ENCODE measurements around the gene PPP1R16B. TPM values are rescaled to one million over a fixed set of nuclear protein-coding genes. Genes with fewer than 3 reads are reported as not detected.

Gene PPP1R16B
- total and polyA plus RNA-seq, 2 of the 8 experiments (the other 6 are each of a cell fraction or from before 2014, with no cell fraction given): 2.6 to 8.9 TPM

DNA sequence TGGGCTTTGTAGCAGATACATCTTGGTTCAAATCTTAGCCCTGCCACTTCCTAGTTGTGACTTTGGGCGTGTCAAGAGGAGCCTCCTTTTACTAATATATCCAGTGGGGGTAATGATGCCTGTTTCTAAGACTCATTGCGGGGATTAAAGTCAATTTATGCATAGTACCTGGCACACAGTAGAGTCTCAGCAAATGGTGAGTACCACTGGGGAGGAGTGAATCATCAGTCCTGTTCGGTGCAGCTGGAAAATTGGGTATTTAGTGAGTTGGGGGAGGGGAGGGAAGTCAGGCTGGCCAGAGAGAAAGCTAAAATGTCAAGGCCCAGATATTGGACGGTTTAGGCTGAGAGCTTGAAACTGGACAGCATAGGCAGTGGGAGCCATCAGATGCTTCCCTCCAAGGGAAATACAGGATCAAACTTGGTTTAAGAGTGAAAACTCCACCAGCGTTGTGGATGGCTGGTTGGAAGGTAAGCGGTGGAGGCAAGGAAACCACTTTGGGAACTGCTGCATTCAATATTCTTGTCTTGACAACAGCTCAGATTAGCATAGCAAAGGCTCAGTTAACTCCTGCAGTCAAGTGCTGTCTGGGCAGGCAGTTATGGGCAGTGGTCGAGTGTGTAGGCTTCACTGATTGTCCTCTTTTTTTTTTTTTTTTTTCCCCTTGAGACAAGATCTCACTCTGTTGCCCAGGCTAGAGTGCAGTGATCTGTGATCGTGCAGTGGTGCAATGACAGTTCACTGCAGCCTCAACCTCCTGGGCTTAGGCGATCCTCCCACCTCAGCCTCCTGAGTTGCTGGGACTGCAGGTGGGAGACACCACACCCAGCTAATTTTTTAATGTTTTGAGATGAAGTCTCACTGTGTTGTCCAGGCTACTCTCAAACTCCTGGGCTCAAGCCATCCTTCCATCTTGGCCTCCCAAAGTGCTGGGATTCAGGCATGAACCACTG is 12.9 kb downstream of the PPP1R16B start:
- no peaks in the 10 kb centered on the region for H3K9me3 ChIP-seq (ENCODE audit: insufficient read depth in 2 of 2, low read depth in 1 of 2, low read length in 1 of 2)
- DNase-seq (ENCODE audit: low read depth in 1 of 2, low spot score in 2 of 2): no peak

More for the DNA sequence above, 12.9 kb downstream of the PPP1R16B start:
- H2BK120ac ChIP-seq (replicated peaks; ENCODE audit: low read depth, low read length): no peak overlapping the region
- FAIRE-seq: no peak
- peaks cover 2 to 12% (median 4%) of the 10 kb centered on the region in 4 experiments for H3K4me1 ChIP-seq (replicated peaks in 1 of 4; ENCODE audit: control insufficient read depth in 3 of 4, insufficient read depth in 4 of 4, low read length in 3 of 4)
- H4K20me1 ChIP-seq (replicated peaks in 1 of 2; ENCODE audit: control insufficient read depth in 1 of 2, insufficient read depth in 2 of 2, low read length in 2 of 2): no peaks in the 10 kb centered on the region
- 76% methylated on average over 9 of the region's 9 CpGs; no CpG with 5 or more reads in 1 of the 2 experiments for WGBS, 2 experiments (ENCODE audit: extremely low coverage in 1 of 2, insufficient coverage in 1 of 2, insufficient read length in 1 of 2, insufficient replicate concordance in 2 of 2, low coverage in 1 of 2, low lambda C conversion rate in 2 of 2, missing lambda C conversion rate in 1 of 2)
- H3K36me3 ChIP-seq (ENCODE audit: control insufficient read depth in 2 of 4, insufficient read depth in 4 of 4, low read length in 3 of 4): no peaks in the 10 kb centered on the region
- H3K79me2 ChIP-seq (ENCODE audit: control insufficient read depth in 1 of 2, insufficient read depth in 2 of 2, low read length in 2 of 2): no peaks in the 10 kb centered on the region; a peak in 1 of 4 replicates
- ChIA-PET POLR2A (ENCODE audit: partially characterized antibody) (interaction anchor here (0.6 to 1.8 kb wide), 5 partner anchors 10 to 203 kb away, joined by 3 to 5 read pairs (median 4); partner anchors contain the start of gene PPP1R16B), CTCF (ENCODE audit: partially characterized antibody) (interaction anchor here (0.7 to 3.4 kb wide), 4 partner anchors 8 to 450 kb away, joined by 3 to 14 read pairs (median 4); no protein-coding TSS in a partner anchor)
- no peak overlapping the region for H3K56ac ChIP-seq (replicated peaks; ENCODE audit: insufficient read length, low read depth, low read length)
- H2BK5ac ChIP-seq (ENCODE audit: low read depth, low read length): peak overlapping the region; percentile 17; the same call in 1 of the 2 replicates
- H2AFZ ChIP-seq (ENCODE audit: low read length): no peak overlapping the region
- no peaks in the 10 kb centered on the region for H3K23me2 ChIP-seq (ENCODE audit: low read depth, low read length)
- TF ChIP-seq NANOG (IDR thresholded peaks at IDR 0.05; ENCODE audit: insufficient read depth, low read depth, low read length, poor library complexity, severe bottlenecking) (peak; percentile 23), KDM1A (IDR thresholded peaks at IDR 0.05; ENCODE audit: borderline replicate concordance, low read length) (no peak), NRF1 (IDR thresholded peaks at IDR 0.05; ENCODE audit: low read depth, low read length) (no peak)
- H3K9ac ChIP-seq (replicated peaks in 1 of 4; ENCODE audit: extremely low read depth in 1 of 4, low read depth in 3 of 4, low read length in 3 of 4): no peak overlapping the region
- H3K18ac ChIP-seq (ENCODE audit: extremely low read depth, low read length): no peak overlapping the region
- H4K91ac ChIP-seq (replicated peaks; ENCODE audit: insufficient read length, low read length): no peak overlapping the region
- no peak overlapping the region for H3K4me3 ChIP-seq (ENCODE audit: extremely low read depth in 1 of 4, insufficient read depth in 2 of 4, low read depth in 3 of 4, low read length in 4 of 4)
- H3K4me2 ChIP-seq (ENCODE audit: insufficient read depth in 1 of 2, low read depth in 2 of 2, low read length in 2 of 2): peak overlapping the region; percentile 12 to 36; a peak in 1 of 4 replicates
- no peak overlapping the region for H3K23ac ChIP-seq (ENCODE audit: insufficient read length)
- no peak overlapping the region for H3K14ac ChIP-seq (ENCODE audit: insufficient read length)
- H3K4ac ChIP-seq (replicated peaks; ENCODE audit: insufficient read length, low read depth, low read length): peak overlapping the region; percentile 24
- H2BK20ac ChIP-seq (ENCODE audit: low read length): no peak overlapping the region
- H2BK12ac ChIP-seq (ENCODE audit: low read depth, low read length): no peak overlapping the region
- H2AK5ac ChIP-seq (ENCODE audit: low read depth, low read length): no peak overlapping the region
- H3K27me3 ChIP-seq (replicated peaks in 1 of 4; ENCODE audit: control insufficient read depth in 3 of 4, extremely low read depth in 1 of 4, insufficient read depth in 3 of 4, low read length in 3 of 4): no peaks in the 10 kb centered on the region
- no peak overlapping the region for H4K8ac ChIP-seq (ENCODE audit: extremely low read depth, insufficient read depth, low read length)
- no peaks in the 10 kb centered on the region; the same call in 1 of the 2 replicates for H3K79me1 ChIP-seq (ENCODE audit: low read depth, low read length)
- no peak overlapping the region for H3K27ac ChIP-seq (ENCODE audit: low read depth, low read length)
- no peak overlapping the region for H4K5ac ChIP-seq (ENCODE audit: insufficient read length, low read depth, low read length)
- H2BK15ac ChIP-seq (ENCODE audit: low read length): no peak overlapping the region
